G401.6 (cell line): ENCODE data around the gene LNP1.
"Not testable (repeated sequence)": the region's sequence is repeated elsewhere in the genome, so short reads cannot be mapped to it uniquely, and the experiment has no call there.

Experiments used
- FAIRE-seq: peaks from 2 replicates; lab custom pipeline; 2012; peaks lifted over from hg19 to GRCh38; lab: Jason Lieb, UNC

LNP1 gene

DNA sequence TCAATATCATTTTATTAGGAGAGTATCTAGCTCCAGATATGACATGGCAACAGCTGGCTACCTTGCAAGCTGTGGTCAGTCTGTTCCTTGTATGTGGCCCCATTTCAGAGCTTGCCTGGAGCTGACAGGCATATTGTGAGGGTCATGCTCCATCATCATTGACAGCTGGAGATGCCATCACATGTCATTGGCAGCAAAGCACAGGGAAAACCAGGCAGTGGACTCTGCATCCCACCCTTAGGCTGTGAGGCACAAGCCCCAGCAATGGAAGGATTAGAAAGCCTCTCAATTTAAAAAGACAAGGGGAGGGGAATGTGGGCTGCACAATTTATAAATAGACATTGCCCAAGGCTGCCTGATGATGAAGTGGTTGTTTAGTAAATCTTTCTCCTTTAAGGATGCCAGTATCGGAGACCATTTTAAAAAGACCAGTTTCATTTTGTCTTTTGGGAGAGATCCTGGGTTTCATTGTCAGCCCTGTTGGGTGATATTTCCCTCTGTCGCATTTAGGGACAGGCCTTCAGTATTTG, 27.9 kb downstream of the LNP1 start:
- no peak for FAIRE-seq

DNA sequence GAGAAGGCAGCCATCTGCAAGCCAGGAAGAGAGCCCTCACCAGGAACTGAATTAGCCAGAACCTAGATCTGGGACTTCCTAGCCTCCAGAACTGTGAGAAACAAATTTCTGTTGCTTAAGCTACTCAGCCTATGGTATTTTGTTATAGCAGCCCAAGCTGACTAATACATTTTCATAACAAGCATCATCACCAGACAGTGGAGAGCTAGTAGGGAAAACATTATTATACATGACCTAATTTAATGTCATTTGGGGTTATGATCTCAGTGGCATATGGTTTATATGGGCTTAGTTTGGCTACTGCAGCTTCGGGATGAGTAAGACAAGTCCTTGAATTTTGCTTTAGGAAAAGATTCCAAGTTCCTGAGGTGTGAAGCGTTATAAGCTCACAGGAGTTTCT, 35.6 kb downstream of the LNP1 start:
- no peak for FAIRE-seq

DNA sequence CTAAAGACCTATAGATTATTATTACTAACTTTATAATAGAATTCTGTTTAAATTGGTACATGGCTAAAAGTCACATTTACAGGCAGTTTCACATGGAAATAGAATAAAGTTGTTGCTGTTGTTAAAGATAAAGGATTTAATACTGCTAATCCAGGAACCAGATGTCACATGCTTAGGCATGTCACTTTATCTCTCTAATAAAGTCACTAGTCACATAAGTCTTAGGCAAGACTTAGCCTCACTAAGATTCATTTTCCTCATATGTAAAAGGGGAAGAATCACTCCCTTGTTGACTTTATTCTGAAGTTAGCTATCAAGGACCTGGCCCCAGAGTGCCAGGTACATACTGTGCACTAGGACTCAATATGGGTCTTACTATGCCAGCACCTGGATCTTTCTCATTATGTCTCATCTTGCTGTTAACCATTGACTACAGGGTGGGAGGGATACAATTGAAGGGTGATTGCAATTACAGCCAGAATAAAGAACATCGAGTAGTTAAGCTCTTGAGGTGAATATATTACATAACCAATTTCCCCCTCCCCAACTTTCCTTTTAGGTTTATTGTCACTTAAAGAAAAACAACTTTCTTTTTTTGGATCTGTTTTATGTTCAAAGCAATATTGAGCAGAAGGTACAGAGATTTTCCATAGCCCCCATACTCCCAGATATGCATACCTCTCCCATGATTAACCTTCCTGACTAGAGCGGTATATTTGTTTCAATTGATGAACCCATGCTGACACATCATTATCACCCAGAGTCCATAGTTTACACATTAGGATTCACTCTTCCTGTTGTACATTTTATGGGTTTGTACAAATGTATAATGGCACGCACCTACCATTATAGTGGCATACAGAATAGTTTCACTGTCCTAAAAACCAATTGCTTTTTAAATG, 36.6 kb downstream of the LNP1 start:
- no peak for FAIRE-seq

DNA sequence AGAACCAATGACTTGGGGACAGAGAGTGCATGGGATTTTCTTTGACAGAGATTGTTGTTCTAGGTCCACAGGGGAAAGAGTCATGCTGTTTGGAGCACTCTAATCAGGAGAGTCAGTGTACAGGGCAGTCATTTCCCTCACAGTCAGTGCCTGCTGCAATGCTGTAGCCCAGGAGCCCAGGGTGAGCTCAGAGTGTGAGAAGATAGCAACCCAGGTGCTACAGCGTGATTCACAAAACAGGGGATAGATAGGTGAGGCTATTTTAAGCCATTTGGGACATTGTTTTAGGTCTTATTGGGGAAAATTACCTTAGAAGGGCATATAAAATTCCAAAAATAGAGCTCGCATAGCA, 37.3 kb downstream of the LNP1 start:
- FAIRE-seq, result no peak

DNA sequence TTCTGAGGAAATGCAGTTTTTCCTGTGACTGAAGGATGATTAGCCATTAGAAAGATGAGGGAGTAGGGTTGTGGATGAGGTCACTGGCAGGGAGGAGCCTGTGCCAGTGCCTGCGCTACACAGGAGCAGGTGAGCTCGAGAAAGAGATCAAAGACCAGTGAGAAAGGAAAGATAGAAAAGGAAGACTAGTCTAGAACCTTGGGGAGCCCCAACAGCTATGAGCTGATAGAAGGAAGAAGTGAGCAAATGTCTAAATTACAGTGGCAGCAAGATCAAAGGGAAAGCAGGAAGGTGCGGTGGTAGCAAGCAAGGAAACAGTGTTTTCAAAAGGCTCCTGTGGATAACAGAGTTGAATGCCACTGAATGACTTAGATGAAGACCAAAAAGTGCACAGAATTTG, 39.6 kb downstream of the LNP1 start:
- FAIRE-seq, result no peak

DNA sequence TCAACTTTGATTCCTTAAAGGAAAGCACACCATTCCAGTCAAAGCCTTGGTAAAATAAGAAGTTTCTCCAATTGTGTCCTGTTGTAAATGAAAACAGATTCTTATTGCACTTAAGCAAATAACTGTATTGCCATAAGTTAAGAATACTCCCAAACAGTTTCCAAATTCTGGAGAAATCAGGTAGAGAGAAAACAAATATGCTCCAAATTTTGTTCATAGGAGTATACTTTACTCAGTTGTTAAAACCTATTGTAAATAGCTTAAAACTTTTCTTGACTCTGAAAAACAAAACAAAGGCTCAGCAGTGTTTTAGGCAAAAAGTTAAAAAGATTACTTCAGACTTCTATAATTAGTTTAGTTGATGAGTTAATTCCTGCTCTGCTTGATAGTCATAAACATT, 42.4 kb downstream of the LNP1 start:
- FAIRE-seq, result no peak

DNA sequence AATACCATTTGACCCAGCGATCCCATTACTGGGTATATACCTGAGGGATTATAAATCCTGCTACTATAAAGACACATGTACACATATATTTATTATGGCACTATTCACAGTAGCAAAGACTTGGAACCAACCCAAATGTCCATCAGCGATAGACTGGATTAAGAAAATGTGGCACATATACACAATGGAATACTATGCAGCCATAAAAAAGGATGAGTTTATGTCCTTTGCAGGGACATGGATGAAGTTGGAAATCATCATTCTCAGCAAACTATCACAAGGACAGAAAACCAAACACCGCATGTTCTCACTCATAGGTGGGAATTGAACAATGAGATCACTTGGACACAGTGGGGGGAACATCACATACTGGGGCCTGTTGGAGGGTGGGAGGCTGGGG, 45.7 kb downstream of the LNP1 start:
- not testable (repeated sequence) for FAIRE-seq

DNA sequence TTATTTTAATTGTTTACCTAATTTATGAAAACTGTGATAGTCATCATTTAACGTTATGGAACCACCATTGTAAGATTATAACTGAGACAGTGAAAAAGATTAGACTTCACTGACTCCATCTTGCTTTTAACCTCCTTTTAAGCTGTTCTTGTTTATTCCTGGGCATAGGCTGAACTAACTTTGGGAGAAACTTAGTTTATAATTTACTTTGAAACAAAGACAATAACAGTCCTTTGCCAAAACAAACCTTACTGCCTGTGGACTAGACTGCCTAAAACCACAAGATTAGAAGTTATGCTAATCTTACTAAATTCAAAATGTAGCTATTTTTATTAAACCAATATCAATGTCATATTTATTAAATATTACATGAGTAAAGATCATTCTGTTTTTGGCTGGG, 46.7 kb downstream of the LNP1 start:
- no peak for FAIRE-seq

DNA sequence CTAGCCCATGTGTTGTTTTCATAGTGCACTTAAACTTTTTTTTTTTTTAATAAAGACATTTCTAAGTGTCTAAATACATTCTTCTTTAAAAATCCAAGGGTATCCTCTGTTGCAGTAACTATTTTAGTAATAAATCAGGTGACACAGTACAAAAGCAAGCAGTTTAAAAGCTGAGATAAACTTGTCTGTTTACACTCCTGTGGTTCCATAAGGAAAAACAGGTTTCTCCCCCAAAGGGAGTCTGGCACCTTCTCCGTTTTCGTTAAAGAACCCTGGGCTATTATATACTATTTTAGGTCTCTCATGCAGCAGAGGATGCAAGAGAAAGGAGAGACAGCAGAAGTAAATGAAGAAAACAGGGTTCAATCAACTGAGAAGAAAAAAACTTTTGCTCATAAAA, 47.9 kb downstream of the LNP1 start:
- no peak for FAIRE-seq

DNA sequence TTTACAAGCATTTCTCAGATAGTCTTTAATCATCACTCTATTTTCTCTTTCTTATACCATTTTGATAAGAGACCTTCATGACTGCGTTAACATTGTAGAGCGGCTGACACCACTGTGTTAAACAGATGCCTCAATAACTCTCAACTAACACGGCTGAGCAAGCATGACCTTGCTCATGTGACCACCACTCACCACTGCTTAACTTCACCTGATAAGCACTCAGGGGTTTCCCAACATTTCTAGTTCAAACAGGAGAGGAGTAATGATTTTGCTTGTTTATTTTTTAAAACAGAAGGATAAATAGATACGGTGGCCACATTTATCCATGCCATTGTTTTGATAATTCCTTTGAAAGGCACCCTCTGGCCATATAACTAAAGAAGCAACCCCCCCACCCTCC, 53.3 kb downstream of the LNP1 start:
- FAIRE-seq, result no peak

DNA sequence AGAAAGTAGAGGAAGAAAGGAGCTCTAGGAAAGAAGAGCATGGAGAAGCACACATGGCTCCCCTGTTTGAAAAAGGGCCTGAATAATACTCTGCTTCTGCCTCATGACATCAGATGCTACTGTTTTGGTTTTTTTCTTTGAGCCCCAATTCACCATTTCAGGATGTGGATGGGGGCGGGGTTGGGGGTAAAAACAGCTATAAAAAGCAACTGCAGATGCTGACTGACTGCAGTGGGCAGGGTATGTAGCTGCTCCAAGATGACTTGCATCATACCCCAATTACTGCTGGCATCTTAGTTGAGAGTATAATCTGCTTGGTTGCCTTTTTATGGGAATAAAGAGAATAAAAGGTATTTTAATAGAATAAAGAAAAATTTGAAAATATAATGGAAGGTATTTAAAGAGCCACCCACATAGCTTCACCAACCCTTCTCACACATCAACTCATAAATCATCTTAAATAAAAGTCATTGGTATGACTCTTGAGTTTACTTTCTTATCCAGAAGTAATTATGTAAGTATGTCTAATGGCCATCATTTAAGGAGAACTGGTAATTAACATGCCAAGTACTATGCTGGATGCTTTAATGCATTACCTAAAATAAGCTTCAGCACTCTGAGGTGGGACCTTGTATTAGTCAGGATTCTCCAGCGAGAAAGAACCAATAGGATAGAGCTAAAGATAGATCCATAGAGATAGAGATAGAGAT, 54.7 kb downstream of the LNP1 start:
- FAIRE-seq, result no peak

DNA sequence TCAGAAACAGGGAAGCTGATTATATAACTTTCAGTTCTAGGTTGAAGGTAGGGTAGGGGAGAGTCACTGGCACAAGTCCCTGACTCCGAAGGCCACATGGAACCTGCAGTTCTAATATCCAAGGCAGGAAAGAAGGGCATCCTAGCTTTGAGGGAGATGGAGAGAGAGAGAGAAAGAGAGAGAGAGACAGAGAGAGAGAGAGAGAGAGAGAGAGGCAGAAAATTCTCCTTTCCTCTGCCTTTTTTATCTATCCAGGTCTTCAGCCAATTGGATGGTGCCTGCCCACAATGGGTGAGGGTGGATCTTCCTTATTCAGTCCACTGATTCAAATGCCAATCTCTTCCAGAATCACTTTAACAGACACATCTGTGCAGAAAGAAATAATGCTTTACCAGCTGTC, 55.4 kb downstream of the LNP1 start:
- no peak for FAIRE-seq

DNA sequence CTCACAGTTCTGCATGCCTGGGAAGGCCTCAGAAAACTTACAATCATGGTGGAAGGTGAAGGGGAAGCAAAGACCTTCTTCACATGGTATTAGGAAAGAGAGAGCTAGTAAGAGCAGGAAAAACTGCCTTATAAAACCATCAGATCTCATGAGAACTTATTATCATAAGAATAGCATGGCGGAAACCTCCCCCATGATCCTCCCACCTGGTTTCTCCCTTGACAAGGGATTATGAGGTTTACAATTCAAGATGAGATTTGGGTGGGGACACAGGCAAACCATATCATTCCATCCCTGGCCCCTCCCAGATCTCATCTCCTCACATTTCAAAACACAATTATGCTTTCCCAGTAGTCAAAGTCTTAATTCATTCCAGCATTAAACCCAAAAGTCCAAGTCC, 56.5 kb downstream of the LNP1 start:
- no peak for FAIRE-seq

DNA sequence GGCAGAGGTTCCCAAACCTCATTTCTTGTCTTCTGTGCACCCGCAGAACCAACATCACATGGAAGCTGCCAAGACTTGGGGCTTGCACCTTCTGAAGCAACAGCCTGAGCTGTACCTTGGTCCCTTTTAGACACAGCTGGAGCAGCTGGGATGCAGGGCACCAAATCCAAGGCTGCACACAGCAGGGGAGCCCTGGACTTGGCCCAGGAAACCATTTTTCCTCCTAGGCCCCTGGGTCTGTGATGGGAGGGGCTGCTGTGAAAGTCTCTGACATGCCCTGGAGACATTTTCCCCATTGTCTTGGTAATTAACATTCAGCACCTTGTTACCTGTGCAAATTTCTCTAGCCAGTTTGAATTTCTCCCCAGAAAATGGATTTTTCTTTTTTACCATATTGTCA, 57.5 kb downstream of the LNP1 start:
- FAIRE-seq, result no peak

DNA sequence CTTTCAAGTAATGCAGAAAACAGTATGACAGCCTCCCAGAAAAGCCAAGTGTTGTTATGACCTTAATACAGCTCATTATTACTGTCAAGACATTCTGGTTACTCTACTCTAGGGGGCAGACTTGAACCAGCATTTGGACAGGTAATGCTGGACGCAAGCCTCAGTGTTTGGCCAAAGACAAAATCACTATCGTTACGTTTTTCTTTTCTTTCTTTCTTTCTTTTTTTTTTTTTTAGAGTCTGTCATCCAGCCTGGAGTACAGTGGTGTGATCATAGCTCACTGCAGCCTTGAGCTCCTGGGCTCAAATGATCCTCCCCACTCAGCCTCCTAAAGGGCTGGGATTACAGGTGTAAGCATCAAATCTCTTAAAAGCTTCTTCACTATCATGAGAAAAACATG, 61.7 kb downstream of the LNP1 start:
- peak; percentile 84 for FAIRE-seq

DNA sequence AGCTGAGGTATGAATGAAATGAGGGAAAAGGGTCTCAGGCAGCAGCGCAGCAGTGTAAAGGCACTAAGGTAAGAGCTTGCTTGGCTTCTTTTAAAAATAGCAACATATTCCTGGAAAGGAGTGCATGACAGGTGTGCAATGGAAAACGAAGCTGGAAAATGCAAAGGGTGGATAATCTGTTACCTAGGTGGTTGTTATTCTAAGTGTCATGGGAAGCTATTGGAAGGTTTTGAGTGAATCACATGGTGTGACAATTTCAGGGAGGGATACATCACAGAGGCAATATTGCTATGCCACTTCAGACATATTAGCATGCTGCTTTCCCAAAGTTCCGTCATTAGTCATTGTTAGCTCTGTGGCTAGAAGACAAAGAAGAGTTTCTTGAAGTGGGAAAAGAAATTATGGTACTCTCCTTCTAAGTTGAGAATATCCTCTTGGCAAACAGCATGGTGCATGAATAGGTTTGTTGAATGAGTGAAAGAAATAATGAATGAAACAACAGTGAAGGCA, 62.4 kb downstream of the LNP1 start:
- no peak for FAIRE-seq

DNA sequence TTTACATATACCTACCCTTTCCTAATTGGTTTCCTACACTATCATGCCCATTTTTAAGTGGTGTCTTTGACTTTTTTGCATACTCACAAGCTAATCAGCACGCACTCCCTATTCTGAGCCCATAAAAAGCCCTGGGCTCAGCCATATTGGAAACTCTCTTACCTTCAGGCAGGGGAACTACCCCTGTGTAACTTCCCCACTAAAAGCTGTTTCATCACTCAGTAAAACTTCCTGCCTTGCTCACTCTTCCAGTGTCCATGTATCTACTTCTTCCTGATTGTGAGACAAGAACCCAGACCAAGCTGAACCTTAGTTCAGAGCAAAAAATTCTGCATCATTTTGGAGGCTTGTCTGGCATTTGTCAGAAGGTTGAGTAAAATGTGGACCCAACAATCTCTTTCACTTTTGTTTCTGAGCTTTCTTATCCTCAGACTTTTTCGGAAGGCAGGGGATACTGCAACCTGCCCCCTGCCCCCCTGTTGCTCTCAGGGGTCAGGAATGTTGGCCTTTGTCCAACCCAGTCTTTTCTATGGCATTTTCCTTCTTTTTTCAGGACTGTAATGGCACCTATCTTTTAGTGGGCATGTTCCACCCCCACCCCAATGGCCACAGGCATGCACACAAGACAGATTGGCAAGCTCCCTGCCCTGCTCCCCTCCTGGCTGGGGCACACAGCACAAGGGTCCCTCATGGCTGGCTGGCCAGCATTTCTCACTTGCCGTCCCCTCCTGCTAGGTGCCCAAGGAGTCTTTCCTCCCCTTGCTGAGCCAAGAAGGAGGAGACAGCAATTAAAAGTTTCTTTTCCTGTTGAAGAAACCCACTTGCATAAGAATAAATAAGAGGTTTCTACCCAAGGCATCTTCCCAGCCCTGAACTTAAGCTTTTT, 64.8 kb downstream of the LNP1 start:
- FAIRE-seq, result no peak

DNA sequence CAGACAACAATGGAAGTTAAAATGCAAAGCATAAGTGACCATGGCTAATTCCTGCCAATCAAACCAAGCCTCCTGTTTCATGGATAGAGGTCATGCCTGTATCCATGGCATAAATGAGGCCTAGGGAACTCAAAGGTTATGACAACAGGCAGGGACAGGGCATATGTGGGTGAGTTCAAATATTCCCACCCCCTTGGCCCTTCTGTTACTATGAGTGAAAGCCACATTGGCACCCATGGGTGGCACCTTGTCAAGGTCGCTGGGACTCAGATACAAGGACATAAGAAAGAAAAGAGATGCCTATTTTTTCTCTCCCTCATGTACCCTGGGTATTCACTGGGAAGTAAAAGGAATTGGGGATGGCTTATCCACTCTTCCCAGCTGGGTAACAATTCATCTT, 65.8 kb downstream of the LNP1 start:
- no peak for FAIRE-seq

DNA sequence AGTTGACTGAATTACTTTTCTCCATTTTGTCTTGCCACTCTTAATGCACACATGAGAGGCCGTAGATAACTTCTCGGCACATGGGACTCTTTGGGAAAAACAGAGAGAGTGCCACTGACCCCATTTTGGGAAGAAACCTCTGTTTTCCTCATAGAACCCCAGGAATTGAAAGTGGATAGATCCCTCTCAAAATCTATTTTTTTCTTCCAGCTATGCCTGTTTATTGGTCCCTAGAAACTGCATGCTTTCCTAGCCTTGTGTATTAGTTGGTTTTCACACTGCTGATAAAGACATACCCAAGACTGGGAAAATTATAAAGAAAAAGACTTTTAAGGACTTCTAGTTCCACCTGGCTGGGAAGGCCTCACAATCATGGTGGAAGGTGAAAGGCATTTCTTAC, 67.3 kb downstream of the LNP1 start:
- no peak for FAIRE-seq

DNA sequence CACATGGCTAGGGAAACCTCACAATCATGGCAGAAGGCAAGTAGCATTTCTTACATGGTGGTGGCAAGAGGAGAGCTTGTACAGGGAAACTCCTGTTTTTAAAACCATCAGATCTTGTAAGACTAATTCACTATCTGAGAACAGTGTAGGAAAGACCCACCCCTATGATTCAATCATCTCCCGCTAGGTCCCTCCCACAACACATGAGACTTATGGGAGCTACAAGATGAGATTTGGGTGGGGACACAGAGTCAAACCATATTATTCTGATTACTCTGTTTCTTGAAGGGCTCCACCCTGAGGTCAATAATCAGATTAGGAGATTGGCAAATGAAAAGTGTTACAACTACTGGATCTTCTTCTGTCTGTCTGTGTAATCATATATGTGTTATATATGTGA, 69.6 kb downstream of the LNP1 start:
- FAIRE-seq, result no peak

DNA sequence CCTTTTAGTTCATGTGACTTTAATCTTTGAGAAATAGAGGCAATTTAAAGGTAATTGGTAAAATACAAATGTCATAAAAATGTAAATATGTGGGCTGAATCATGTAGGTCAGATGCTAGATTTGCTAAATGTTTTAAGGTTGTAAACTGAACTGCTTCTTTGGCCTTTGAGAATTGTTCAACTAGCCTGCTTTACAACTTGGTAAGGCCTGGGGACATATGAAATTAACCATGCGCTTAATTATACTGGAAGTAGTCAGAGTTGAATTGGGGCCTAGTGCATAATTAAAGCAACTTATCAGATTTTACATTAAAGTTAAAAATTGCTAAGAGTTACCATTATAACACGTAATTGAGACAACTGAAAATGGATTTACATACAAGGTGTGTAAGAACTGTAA, 70.1 kb downstream of the LNP1 start:
- no peak for FAIRE-seq

DNA sequence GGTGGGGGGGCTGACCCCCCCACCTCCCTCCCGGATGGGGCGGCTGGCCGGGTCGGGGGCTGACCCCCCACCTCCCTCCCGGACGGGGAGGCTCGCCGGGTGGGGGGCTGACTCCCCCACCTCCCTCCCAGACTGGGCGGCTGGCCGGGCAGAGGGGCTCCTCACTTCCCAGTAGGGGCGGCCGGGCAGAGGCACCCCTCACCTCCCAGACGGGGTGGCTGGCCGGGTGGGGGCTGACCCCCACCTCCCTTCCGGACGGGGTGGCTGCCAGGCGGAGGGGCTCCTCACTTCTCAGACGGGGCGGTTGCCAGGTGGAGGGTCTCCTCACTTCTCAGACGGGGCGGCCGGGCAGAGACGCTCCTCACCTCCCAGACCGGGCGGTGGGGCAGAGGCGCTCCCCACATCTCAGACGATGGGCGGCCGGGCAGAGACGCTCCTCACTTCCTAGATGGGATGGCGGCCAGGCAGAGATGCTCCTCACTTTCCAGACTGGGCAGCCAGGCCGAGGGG, 76.6 kb downstream of the LNP1 start:
- FAIRE-seq, result not testable (repeated sequence)
